GM18526 (cell line): Measurements from ENCODE around the gene LSM14B.

Source experiments
- POLR2A ChIP-seq: IDR thresholded peaks from 3 replicates; pipeline ENCODE4 v1.6.1; 2011; ENCODE audit not compliant: insufficient read length; ENCODE audit errors: extremely low read depth

Gene LSM14B

GRCh38 chr20:62103508-62104233, 18.6 kb upstream of the LSM14B start:
- no peak for TF ChIP-seq POLR2A

- no peak for TF ChIP-seq POLR2A
Observed at GRCh38 chr20:62104234-62104789, 18.0 kb upstream of the LSM14B start.

- no peak for TF ChIP-seq POLR2A
Observed at GRCh38 chr20:62104791-62105345, 17.4 kb upstream of the LSM14B start.

- no peak for TF ChIP-seq POLR2A
Observed at GRCh38 chr20:62105592-62105991, 16.7 kb upstream of the LSM14B start.

GRCh38 chr20:62111148-62111547, 11.1 kb upstream of the LSM14B start:
- TF ChIP-seq POLR2A = no peak

GRCh38 chr20:62112368-62112767, 9.9 kb upstream of the LSM14B start:
- no peak for TF ChIP-seq POLR2A

- no peak for TF ChIP-seq POLR2A
Observed at GRCh38 chr20:62114894-62115293, 7.4 kb upstream of the LSM14B start.

GRCh38 chr20:62116558-62117361, 5.5 kb upstream of the LSM14B start:
- no peak for TF ChIP-seq POLR2A

- no peak for TF ChIP-seq POLR2A
Observed at GRCh38 chr20:62117362-62117646, 5.0 kb upstream of the LSM14B start.

- TF ChIP-seq POLR2A = no peak
Observed at GRCh38 chr20:62117658-62118057, 4.6 kb upstream of the LSM14B start.

GRCh38 chr20:62118113-62119043, 3.9 kb upstream of the LSM14B start:
- no peak for TF ChIP-seq POLR2A

GRCh38 chr20:62119115-62119514, 3.2 kb upstream of the LSM14B start:
- no peak for TF ChIP-seq POLR2A

GRCh38 chr20:62119591-62120364, 2.5 kb upstream of the LSM14B start:
- TF ChIP-seq POLR2A = no peak

GRCh38 chr20:62120365-62120762, 1.9 kb upstream of the LSM14B start:
- TF ChIP-seq POLR2A = no peak

GRCh38 chr20:62120990-62121775, 1.1 kb upstream of the LSM14B start:
- TF ChIP-seq POLR2A = peak; percentile 37
